Measurements from ENCODE around the gene SERPINA4. TPM values are rescaled to one million over a fixed set of nuclear protein-coding genes. Genes with fewer than 3 reads are reported as not detected.

The SERPINA4 gene
- total RNA-seq, 1 experiment from 2014 or later, result 0.17 TPM

GRCh38 chr14:94547151-94547680, 14.0 kb upstream of the SERPINA4 start:
- H3K36me3 ChIP-seq (ENCODE audit: control insufficient read depth in 1 of 2, insufficient read depth in 2 of 2, low read length in 2 of 2), result no peaks in the 10 kb centered on the region
- H4K20me1 ChIP-seq (ENCODE audit: insufficient read depth), result no peaks in the 10 kb centered on the region
- H3K4me3 ChIP-seq (replicated peaks in 1 of 2; ENCODE audit: low read depth in 1 of 2, low read length in 2 of 2), result no peak overlapping the region
- H3K79me2 ChIP-seq (ENCODE audit: insufficient read depth, low read length), result no peaks in the 10 kb centered on the region
- TF ChIP-seq FOSL1 (IDR thresholded peaks at IDR 0.05; ENCODE audit: low read depth) (no peak), CEBPB (IDR thresholded peaks at IDR 0.05; ENCODE audit: low read depth) (no peak), RAD21 (IDR thresholded peaks at IDR 0.05; ENCODE audit: low read depth) (no peak), POLR2AphosphoS5 (IDR thresholded peaks at IDR 0.05; ENCODE audit: low read depth, low read length) (no peak), ZNF274 (IDR thresholded peaks at IDR 0.05; ENCODE audit: low read depth, low read length) (no peak), EZH2 (IDR thresholded peaks at IDR 0.05) (no peak), JUND (IDR thresholded peaks at IDR 0.05) (no peak)
- BruUV-seq (replicated peaks), result no TSS peak
- H3K4me1 ChIP-seq (ENCODE audit: control insufficient read depth in 1 of 2, insufficient read depth in 2 of 2, low read length in 2 of 2), result peaks cover 0 to 19% of the 10 kb centered on the region in 2 experiments; a peak in 2 of 4 replicates
- no peak for ATAC-seq
- DNase-seq (ENCODE audit: low read depth, low spot score), result no peak
- no peak overlapping the region for H3K27ac ChIP-seq (ENCODE audit: low read depth, low read length)
- H2AFZ ChIP-seq (ENCODE audit: low read depth, low read length, poor library complexity, severe bottlenecking), result no peak overlapping the region
- H3K27me3 ChIP-seq (ENCODE audit: insufficient read depth, low read length), result no peaks in the 10 kb centered on the region
- ChIA-PET POLR2A (no interaction called here), RAD21 (ENCODE audit: low non-redundant PET in 1 of 2, low total read pairs in 2 of 2, uncharacterized antibody in 2 of 2, unreplicated experiment in 2 of 2) (no interaction called here), CTCF (no interaction called here)
- intact Hi-C loops (cut with micrococcal nuclease), result no loop called here
- no peak overlapping the region for H3K9ac ChIP-seq (ENCODE audit: low read length)
- no peak overlapping the region for H3K4me2 ChIP-seq (ENCODE audit: low read length)
- H3K9me3 ChIP-seq (ENCODE audit: control insufficient read depth in 1 of 2, insufficient read depth in 1 of 2, low read depth in 1 of 2, low read length in 2 of 2), result no peaks in the 10 kb centered on the region
- no peaks in the 10 kb centered on the region for H3K9me2 ChIP-seq (ENCODE audit: insufficient read depth)

- ATAC-seq, result no peak
- no peaks in the 10 kb centered on the region for H4K20me1 ChIP-seq (ENCODE audit: insufficient read depth)
- H3K4me2 ChIP-seq (ENCODE audit: low read length), result no peak overlapping the region
- no peak overlapping the region for H3K9ac ChIP-seq (ENCODE audit: low read length)
- H3K79me2 ChIP-seq (ENCODE audit: insufficient read depth, low read length), result no peaks in the 10 kb centered on the region
- intact Hi-C loops (cut with micrococcal nuclease), result loop anchor here (2.0 kb wide), 2 partner anchors 113 to 133 kb away; no protein-coding TSS in a partner anchor
- ChIA-PET POLR2A (no interaction called here), RAD21 (ENCODE audit: low non-redundant PET in 1 of 2, low total read pairs in 2 of 2, uncharacterized antibody in 2 of 2, unreplicated experiment in 2 of 2) (no interaction called here), CTCF (no interaction called here)
- H2AFZ ChIP-seq (ENCODE audit: low read depth, low read length, poor library complexity, severe bottlenecking), result no peak overlapping the region
- no peaks in the 10 kb centered on the region for H3K9me3 ChIP-seq (ENCODE audit: control insufficient read depth in 1 of 2, insufficient read depth in 1 of 2, low read depth in 1 of 2, low read length in 2 of 2)
- TF ChIP-seq EZH2phosphoT487 (IDR thresholded peaks at IDR 0.05; ENCODE audit: borderline replicate concordance) (no peak), JUND (IDR thresholded peaks at IDR 0.05) (no peak)
- H3K36me3 ChIP-seq (ENCODE audit: control insufficient read depth in 1 of 2, insufficient read depth in 2 of 2, low read length in 2 of 2), result no peaks in the 10 kb centered on the region
- H3K27ac ChIP-seq (ENCODE audit: low read depth, low read length), result no peak overlapping the region
- no peaks in the 10 kb centered on the region for H3K27me3 ChIP-seq (ENCODE audit: insufficient read depth, low read length)
- BruUV-seq (replicated peaks), result no TSS peak
- H3K4me3 ChIP-seq (replicated peaks in 1 of 2; ENCODE audit: low read depth in 1 of 2, low read length in 2 of 2), result no peak overlapping the region
- DNase-seq (ENCODE audit: low read depth, low spot score), result no peak
- H3K9me2 ChIP-seq (ENCODE audit: insufficient read depth), result no peaks in the 10 kb centered on the region
- peaks cover 0 to 14% of the 10 kb centered on the region in 2 experiments; a peak in 2 of 4 replicates for H3K4me1 ChIP-seq (ENCODE audit: control insufficient read depth in 1 of 2, insufficient read depth in 2 of 2, low read length in 2 of 2)
Measured at GRCh38 chr14:94547726-94548125, 13.5 kb upstream of the SERPINA4 start.

Measured in HCT116 (cell line).